Activated CD4-positive, alpha-beta T cell treated with anti-CD3 and anti-CD28 coated beads, Interleukin-2, amount 10 ng/mL, durations not matched to agents 7 days and 5 days (primary cell): ENCODE data around the gene SRSF1. TPM values are rescaled to one million over a fixed set of nuclear protein-coding genes. Genes with fewer than 3 reads are reported as not detected.

Experiments
- CTCF ChIA-PET: fragments of 350-600 bp; sonication (Branson Sonifier 250); formaldehyde crosslinking; loops from one replicate; lab custom pipeline; 2021; ENCODE audit warnings: antibody characterized with exemption; lab: Charles Lee
- POLR2A ChIA-PET: fragments of 350-600 bp; sonication (Branson Sonifier 250); formaldehyde crosslinking; loops from one replicate; lab custom pipeline; 2021; ENCODE audit warnings: antibody characterized with exemption; lab: Charles Lee
- DNase-seq: peaks from one replicate; pipeline ENCODE4 v3.0.0-alpha.2; 2020
- H3K27ac Mint-ChIP-seq: one replicate; pipeline ENCODE4 v1.8.0; 2021; ENCODE audit warnings: mild to moderate bottlenecking, moderate library complexity, mixed read lengths
- H3K27me3 Mint-ChIP-seq: one replicate; pipeline ENCODE4 v1.8.0; 2021; ENCODE audit warnings: mixed read lengths
- H3K36me3 Mint-ChIP-seq: one replicate; pipeline ENCODE4 v1.8.0; 2021; ENCODE audit warnings: low read depth, mixed read lengths
- H3K4me1 Mint-ChIP-seq: one replicate; pipeline ENCODE4 v1.8.0; 2021; ENCODE audit warnings: mixed read lengths
- H3K4me3 Mint-ChIP-seq: one replicate; pipeline ENCODE4 v1.8.0; 2021; ENCODE audit warnings: mild to moderate bottlenecking, moderate library complexity, mixed read lengths
- H3K9me3 Mint-ChIP-seq: one replicate; pipeline ENCODE4 v1.8.0; 2021; ENCODE audit warnings: mixed read lengths
- total RNA-seq, 2 experiments: library from RNA; stranded (reverse); gene quantifications; one replicate each; pipeline ENCODE4 v1.2.3, GENCODE V29; 2021

The SRSF1 gene
- total RNA-seq, 2 experiments from 2014 or later = 363 to 365 TPM

DNA sequence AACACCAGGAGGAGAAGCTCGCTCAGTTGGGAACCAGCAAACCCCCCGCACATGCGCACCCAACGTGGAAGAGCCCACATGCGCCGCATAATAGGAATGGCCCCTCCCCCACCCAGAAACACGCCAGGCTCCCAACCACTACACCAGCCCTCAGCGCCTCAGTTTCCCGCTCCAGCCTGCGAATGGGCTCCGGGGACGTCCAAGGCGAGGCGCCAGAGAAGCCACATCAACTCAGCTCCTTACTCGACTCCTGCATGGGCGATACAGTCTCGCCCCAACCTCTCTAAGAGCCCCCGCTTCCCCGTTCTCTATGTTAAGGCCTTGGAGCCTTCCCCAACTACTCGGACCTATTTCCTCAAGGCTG is 504 bp downstream of the SRSF1 start:
- Mint-ChIP-seq H3K4me3 (peak overlapping the region; percentile 94), H3K36me3 (peaks cover 59% of the 10 kb centered on the region), H3K9me3 (no peaks in the 10 kb centered on the region), H3K4me1 (peaks cover 54% of the 10 kb centered on the region), H3K27ac (peak overlapping the region; percentile 98), H3K27me3 (no peaks in the 10 kb centered on the region)
- ChIA-PET POLR2A (interaction anchor here (0.5 to 2.2 kb wide), 5 partner anchors 11 to 327 kb away, joined by 3 to 8 read pairs (median 4); no protein-coding TSS in a partner anchor), CTCF (interaction anchor here (1.3 to 2.4 kb wide), 6 partner anchors 8 to 157 kb away, joined by 3 to 15 read pairs (median 4); partner anchors contain the start of gene MRPS23)
- peak; percentile 47 for DNase-seq

- H3K4me1 Mint-ChIP-seq = peaks cover 59% of the 10 kb centered on the region
- ChIA-PET CTCF (interaction anchor here (1.3 to 2.4 kb wide), 5 partner anchors 10 to 156 kb away, joined by 3 to 15 read pairs (median 3); partner anchors contain the start of gene MRPS23), POLR2A (interaction anchor here (0.5 to 2.2 kb wide), 4 partner anchors 10 to 31 kb away, joined by 4 to 8 read pairs (median 4); no protein-coding TSS in a partner anchor)
- H3K27ac Mint-ChIP-seq = peak overlapping the region; percentile 98
- H3K9me3 Mint-ChIP-seq = no peaks in the 10 kb centered on the region
- no peaks in the 10 kb centered on the region for H3K27me3 Mint-ChIP-seq
- peak overlapping the region; percentile 94 for H3K4me3 Mint-ChIP-seq
- DNase-seq = no peak
- H3K36me3 Mint-ChIP-seq = peaks cover 61% of the 10 kb centered on the region
Observed at GRCh38 chr17:58005728-58006559, 1.1 kb downstream of the SRSF1 start.

DNA sequence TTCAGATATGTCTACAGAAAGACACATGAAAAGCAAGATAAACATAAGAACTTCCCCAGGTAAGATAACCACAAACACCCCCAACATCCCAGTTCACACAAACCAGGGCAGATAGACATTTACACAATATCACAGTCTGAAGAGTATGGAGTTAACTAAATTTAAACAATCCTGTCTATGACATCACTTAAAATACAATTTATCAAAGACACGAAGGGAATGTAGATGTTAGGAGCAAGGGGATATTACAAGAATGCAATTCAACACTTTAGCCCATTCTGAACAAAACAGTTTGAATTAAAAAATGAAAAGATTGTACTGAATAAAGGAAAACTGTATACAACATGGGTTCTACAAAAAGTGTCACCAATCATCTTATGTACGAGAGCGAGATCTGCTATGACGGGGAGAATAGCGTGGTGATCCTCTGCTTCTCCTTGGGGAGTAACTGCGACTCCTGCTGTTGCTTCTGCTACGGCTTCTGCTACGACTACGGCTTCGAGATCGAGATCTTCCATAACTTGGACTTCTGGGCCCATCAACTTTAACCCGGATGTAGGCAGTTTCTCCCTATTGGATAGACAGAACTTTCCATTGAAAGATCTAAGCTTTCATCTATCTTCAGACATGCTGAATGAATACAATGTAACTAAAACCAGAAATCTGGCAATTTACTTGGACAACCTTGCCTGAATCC is 1.9 kb downstream of the SRSF1 start:
- Mint-ChIP-seq H3K27ac (peak overlapping the region; percentile 98), H3K9me3 (no peaks in the 10 kb centered on the region), H3K4me3 (peak overlapping the region; percentile 94), H3K4me1 (peaks cover 66% of the 10 kb centered on the region), H3K36me3 (peaks cover 64% of the 10 kb centered on the region), H3K27me3 (no peaks in the 10 kb centered on the region)
- CTCF ChIA-PET = interaction anchor here (1.3 kb wide), 1 partner anchor 87 kb away, joined by 3 read pairs; no protein-coding TSS in a partner anchor
- POLR2A ChIA-PET = no interaction called here
- DNase-seq = no peak

DNA sequence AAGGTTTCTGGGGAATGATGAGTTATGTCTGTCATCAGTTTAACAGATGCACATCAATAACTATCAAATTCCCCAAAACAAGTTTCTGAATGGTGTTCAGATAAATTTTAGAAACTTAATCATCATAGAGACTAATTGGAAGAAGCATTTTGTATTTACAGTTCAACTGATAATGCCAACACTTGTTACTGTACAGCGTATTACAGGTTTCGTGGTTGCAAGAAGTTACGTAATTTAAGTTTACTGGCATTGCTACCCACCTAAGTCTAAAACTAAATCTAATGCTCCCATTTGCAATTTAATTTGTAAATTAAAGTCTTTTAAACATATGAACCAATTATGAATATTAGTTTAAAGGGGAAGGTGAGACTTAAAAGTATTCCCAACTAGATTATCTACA is 3.0 kb downstream of the SRSF1 start:
- Mint-ChIP-seq H3K27ac (no peak overlapping the region), H3K36me3 (peaks cover 69% of the 10 kb centered on the region), H3K27me3 (no peaks in the 10 kb centered on the region), H3K4me1 (peaks cover 73% of the 10 kb centered on the region), H3K9me3 (no peaks in the 10 kb centered on the region), H3K4me3 (peak overlapping the region; percentile 94)
- CTCF ChIA-PET = no interaction called here
- DNase-seq = no peak
- POLR2A ChIA-PET = no interaction called here

DNA sequence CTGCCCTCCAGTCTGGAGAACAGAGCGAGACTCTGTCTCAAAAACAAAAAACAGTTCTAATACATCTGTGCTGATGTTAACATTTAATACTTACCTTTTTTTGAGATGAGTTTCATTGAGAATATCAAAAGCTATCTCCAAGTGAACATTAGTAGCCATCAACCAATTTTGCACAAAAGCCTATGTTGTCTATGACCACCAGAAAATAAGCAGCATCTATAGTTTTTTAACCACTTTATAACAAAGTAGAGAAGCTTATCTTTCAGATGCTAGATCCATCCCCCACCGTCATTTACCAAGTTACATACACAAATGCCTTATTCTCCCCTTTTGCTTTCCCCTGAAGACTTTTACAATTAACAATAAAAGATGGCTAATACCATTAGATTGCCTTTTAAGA is 4.1 kb downstream of the SRSF1 start:
- H3K9me3 Mint-ChIP-seq = no peaks in the 10 kb centered on the region

DNA sequence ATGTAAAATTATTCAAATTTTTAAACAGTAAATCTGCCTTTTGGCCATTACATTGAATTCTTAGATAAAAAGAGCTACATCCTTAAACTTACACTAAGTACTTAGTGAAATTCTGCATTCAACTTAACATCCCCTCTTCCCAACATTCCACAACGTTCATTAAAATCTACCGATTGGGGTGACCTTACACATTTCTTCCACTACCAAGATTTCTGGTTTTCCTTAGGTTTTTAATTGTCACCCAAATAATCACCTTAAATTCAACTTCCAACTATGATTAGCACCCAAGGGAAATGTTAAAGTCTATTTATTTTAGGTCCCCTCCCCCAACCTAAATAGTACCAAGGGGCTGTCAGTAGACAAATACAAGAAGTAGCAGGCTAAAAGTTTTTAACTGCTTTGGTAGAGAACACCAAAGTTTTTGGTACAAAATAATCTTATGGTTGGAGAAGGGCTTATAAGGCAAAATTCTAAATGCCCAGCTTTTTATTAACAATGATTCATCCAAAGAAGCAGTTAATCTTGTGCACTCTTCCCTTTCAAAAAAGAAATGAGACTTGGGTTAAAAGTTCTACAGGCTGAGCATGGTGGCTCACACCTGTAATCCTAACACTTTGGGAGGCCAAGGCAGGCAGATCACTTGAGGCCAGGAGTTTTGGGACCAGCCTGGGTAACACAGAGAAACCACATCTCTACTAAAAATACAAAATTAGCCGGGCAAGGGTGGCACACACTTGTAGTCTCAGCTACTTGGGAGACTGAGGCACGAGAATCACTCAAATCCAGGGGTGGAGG is 4.7 kb downstream of the SRSF1 start:
- Mint-ChIP-seq H3K27ac (peak overlapping the region; percentile 25), H3K4me1 (peaks cover 64% of the 10 kb centered on the region), H3K4me3 (no peak overlapping the region), H3K36me3 (peaks cover 76% of the 10 kb centered on the region), H3K9me3 (no peaks in the 10 kb centered on the region), H3K27me3 (no peaks in the 10 kb centered on the region)
- POLR2A ChIA-PET = no interaction called here
- CTCF ChIA-PET = interaction anchor here (0.6 to 3.8 kb wide), 4 partner anchors 15 to 113 kb away, joined by 3 to 16 read pairs (median 8); no protein-coding TSS in a partner anchor
- no peak for DNase-seq

More for the DNA sequence above, 4.1 kb downstream of the SRSF1 start:
- Mint-ChIP-seq H3K36me3 (peaks cover 71% of the 10 kb centered on the region), H3K27ac (no peak overlapping the region), H3K27me3 (no peaks in the 10 kb centered on the region), H3K4me3 (peak overlapping the region; percentile 3), H3K4me1 (peaks cover 66% of the 10 kb centered on the region)
- ChIA-PET POLR2A (no interaction called here), CTCF (interaction anchor here (2.8 kb wide), 1 partner anchor 17 kb away, joined by 11 read pairs; no protein-coding TSS in a partner anchor)
- no peak for DNase-seq

- H3K4me1 Mint-ChIP-seq = peaks cover 70% of the 10 kb centered on the region
- H3K9me3 Mint-ChIP-seq = no peaks in the 10 kb centered on the region
- ChIA-PET POLR2A (no interaction called here), CTCF (interaction anchor here (0.6 to 3.8 kb wide), 7 partner anchors 12 to 152 kb away, joined by 3 to 25 read pairs (median 4); partner anchors contain the start of genes MRPS23 and VEZF1)
- no peak overlapping the region for H3K4me3 Mint-ChIP-seq
- H3K27ac Mint-ChIP-seq = no peak overlapping the region
- H3K36me3 Mint-ChIP-seq = peaks cover 75% of the 10 kb centered on the region
- no peaks in the 10 kb centered on the region for H3K27me3 Mint-ChIP-seq
- DNase-seq = no peak
Observed at GRCh38 chr17:58001461-58002124, 5.5 kb downstream of the SRSF1 start.

DNA sequence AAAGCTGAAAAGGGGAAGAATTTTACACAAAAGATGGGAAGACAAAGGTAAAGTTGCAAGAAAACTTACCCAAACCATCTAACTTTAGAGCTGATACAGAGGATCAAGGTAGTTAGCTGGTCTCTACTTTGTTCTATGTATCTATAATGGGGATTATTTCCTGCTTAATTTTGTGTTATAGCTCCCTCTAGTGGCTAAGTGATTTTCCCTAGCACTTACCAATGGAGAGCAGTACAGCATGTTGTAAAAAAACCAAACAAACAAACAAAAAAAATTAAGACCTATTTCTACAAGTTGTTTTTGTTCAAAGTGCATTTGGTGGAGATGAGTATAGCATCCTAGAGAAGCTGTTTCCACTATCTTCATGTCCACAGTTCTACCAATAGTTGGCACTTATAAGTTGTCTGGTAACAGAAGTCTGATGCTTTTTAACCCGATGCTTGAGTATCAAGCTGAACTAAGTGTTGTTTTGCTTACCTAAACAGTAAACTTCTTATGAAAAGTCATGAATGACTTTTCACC is 7.5 kb downstream of the SRSF1 start:
- Mint-ChIP-seq H3K27me3 (no peaks in the 10 kb centered on the region), H3K4me1 (peaks cover 74% of the 10 kb centered on the region), H3K9me3 (no peaks in the 10 kb centered on the region), H3K4me3 (no peak overlapping the region), H3K36me3 (peaks cover 61% of the 10 kb centered on the region), H3K27ac (peak overlapping the region; percentile 54)
- peak; percentile 52 for DNase-seq
- ChIA-PET POLR2A (interaction anchor here (0.6 to 0.9 kb wide), 3 partner anchors 132 to 145 kb away, joined by 4 to 8 read pairs (median 8); no protein-coding TSS in a partner anchor), CTCF (interaction anchor here (0.5 to 3.8 kb wide), 24 partner anchors 8 to 871 kb away, joined by 3 to 25 read pairs (median 4); partner anchors contain the start of genes CUEDC1, SRSF1 and VEZF1)

GRCh38 chr17:57999010-57999495 is 8.0 kb downstream of the SRSF1 start:
- no peaks in the 10 kb centered on the region for H3K27me3 Mint-ChIP-seq
- H3K9me3 Mint-ChIP-seq = no peaks in the 10 kb centered on the region
- POLR2A ChIA-PET = interaction anchor here (0.6 to 0.9 kb wide), 2 partner anchors 131 to 136 kb away, joined by 4 to 8 read pairs; no protein-coding TSS in a partner anchor
- peaks cover 75% of the 10 kb centered on the region for H3K4me1 Mint-ChIP-seq
- H3K36me3 Mint-ChIP-seq = peaks cover 57% of the 10 kb centered on the region
- peak overlapping the region; percentile 54 for H3K27ac Mint-ChIP-seq
- no peak overlapping the region for H3K4me3 Mint-ChIP-seq
- CTCF ChIA-PET = interaction anchor here (0.9 to 3.8 kb wide), 22 partner anchors 8 to 870 kb away, joined by 3 to 25 read pairs (median 4); partner anchors contain the start of genes CUEDC1, MRPS23, SRSF1 and VEZF1
- no peak for DNase-seq

DNA sequence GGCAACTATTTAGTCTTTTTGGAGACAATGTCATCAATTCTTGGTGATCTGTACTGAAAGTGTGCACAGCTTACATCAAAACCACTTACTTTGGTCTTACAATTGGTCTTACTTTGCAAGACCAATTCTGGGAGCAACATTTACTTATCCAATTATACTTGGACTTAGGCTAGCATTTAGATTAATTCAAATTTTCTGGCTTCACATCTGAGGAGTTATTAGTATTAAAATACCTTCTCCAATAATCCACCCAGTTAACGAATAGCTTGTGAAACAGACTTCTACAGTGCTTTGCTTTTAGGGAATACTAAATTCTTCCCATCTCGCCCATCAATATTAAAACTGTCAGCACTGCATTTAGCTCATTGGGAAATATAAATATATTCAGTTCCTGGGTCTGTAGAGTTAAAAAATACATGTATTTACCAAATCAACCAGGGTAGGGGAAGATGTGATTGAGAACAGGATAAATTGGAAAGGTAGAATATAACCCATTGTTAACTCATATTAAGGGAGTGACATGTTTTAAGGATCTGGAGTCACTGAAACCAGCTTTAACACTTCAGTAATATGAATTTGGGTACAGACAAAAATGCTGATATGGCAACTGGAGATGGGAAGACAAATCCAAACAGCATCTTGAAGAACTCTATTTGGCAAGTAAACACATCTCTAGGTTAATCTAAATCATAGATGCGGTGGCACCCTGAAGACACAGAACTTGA is 9.8 kb downstream of the SRSF1 start:
- no peak overlapping the region for H3K27ac Mint-ChIP-seq
- H3K27me3 Mint-ChIP-seq = no peaks in the 10 kb centered on the region
- CTCF ChIA-PET = interaction anchor here (0.5 to 3.8 kb wide), 4 partner anchors 10 to 147 kb away, joined by 3 to 15 read pairs (median 3); partner anchors contain the start of genes MRPS23 and SRSF1
- H3K4me3 Mint-ChIP-seq = no peak overlapping the region
- no peak for DNase-seq
- POLR2A ChIA-PET = no interaction called here
- H3K4me1 Mint-ChIP-seq = peaks cover 68% of the 10 kb centered on the region
- no peaks in the 10 kb centered on the region for H3K9me3 Mint-ChIP-seq
- H3K36me3 Mint-ChIP-seq = peaks cover 42% of the 10 kb centered on the region
